NCI-H2107 treated with DMSO at 0.1 percent for 48 hours (cell line): Measurements from ENCODE around the gene CREB3.

ENCODE experiments used
- DNase-seq: peaks from one replicate; lab custom pipeline; 2025; ENCODE audit not compliant: unreplicated experiment; lab: John Stamatoyannopoulos, UW

CREB3 gene

DNA sequence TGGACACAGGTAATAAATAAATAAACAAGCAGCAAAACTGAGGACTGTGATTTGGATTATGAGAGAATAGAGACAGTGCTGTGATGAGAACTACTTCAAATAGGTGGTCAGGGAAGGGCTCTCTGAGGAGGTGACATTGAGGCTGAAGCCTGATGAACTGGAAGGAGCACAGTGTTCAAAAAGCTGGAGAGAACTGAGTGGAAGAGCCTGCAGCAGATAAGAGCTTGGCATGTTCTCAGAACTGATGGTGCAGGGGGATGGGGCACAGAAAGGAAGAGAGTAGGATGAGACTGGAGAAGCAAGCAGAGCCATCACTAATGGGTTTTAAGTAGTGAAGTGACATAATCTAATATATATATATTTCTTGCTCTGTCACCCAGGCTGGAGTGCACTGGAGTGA is 31.5 kb upstream of the CREB3 start:
- DNase-seq = no peak

DNA sequence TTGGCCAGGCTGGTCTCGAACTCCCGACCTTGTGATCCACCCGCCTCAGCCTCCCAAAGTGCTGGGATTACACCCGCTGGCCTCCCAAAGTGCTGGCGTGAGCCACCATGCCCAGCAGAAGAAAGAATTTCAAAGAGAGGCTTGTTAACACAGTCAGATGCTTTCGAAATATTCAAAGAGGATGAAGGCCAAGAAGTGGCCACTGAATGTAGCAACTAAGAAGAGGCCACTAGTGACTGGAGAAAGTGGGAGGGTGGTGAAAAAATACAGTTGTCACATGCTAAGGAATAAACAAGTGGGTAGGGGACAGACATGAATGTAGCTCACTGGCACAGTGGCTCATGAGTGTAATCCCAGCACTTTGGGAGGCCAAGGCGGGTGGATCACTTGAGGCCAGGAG is 29.8 kb upstream of the CREB3 start:
- DNase-seq = no peak

DNA sequence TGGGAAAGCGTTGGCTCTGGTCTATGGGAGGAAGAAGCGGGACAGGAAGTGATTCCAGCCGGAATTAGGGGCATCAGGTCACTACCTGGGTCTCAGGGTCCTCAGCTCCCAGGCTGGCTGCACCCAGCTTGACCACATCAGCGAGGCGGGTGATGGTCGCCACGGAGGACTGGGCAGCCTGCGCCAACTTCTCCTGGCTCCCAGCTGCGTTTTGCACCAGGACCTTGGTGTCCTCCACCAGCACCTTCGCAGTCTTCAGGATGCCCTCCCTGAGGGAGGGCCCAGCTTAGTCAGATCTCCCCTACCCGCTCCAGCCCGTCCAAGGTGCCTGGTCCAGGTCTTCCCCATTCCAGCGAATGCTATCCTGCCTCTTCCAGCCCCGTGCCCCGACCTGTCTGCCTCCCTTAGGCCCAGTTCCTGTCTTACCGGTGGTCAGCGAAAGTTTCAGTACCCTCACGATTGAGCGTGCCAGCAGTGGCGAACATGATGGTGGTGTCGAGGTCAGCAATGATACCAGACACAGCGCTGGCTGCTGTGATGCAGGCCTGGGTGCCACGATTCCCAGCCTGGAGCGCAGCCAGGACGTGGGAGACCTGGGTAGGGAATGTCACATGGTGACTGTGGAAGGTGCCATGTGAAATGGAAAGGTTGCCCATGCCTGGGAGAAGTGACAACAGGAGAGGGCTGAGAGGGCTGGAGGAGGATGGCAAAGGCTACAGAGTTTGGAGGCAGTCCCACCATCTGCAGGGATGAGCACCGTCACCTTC is 28.4 kb upstream of the CREB3 start:
- no peak for DNase-seq

DNA sequence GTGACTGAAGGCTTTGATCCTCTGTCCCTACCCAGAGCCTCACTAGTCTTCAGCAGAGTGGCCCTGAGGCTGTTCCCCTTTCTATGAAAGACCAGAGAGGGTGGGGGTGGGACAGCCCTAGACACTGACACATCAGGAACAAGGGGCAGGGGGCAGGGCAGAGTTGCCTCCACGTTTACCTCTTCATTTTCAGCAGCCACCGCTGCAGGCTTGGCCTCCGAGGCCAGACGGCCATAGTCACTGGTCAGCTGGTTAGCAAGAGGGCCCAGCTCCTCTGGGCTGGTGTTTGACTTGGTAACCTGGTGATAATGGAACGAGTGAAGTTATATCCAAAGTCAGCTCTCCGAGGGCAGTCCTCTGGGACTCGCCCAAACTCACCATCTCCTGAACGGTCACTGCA is 27.1 kb upstream of the CREB3 start:
- DNase-seq = no peak

DNA sequence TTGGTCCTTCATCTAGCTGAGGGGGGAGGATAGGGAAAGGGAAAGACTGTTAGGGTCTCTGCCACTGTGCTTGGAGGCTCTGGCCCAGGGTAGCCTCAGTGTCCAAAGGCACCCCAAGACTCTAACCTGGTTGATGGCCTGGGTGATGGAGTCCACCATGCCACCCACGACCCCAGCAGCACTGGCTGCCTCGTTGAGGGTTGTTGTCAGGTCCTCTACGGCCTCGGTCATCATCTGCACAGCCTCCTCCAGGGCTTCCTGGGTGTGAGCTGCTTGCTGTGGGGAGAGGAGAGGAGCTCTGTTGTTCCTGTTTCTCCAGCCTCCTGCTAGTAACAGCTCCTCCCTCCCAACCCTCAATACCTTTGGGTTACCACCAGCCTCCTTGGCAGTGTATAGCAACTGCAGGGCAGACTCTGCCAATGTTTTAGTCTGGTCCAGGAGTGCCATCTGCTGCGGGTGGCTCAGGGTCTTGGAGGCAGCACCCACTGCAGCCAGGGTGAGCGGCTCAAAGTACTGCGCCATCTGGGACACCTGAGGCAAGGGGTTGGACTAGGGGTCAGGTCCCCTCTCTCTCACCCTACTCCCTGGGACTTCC is 26.5 kb upstream of the CREB3 start:
- no peak for DNase-seq

DNA sequence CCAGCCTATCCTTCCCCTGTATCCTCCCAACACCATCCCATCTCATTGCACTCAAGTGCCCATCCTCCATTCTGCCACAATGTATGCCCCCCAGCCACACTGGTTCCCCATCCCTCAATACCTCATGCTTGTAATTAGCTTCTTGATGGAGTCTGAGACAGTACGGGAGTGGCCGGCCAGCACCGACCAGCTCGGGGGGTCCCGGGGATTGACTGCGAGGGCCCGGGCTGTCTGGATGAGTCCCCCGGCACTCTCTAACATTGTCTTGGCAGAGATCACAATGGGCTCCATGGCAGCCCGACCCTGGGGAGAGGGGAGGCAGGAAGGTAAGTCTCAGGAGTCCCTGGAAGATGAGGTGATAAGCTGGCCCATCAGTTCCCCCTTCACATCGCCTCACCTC is 25.5 kb upstream of the CREB3 start:
- DNase-seq = no peak

DNA sequence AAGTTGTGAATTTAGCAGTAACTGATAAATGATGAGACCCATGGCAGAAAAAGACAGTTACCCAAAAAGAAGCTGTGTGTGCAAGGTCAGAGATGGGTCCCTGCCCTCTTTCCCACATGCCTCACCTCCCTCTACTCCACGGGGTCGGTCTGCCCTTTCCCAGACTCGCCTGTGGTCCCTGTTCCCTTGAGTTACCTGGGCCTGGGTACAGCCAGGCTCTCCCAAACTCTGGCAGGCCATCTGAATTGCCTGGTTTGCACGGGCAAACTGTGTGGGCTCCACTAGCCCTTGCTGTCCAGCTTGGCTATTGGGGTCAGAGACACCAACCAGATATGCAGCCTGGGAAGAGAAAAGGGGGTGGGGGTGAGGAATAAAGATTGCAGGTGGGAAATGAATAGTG is 24.3 kb upstream of the CREB3 start:
- no peak for DNase-seq

DNA sequence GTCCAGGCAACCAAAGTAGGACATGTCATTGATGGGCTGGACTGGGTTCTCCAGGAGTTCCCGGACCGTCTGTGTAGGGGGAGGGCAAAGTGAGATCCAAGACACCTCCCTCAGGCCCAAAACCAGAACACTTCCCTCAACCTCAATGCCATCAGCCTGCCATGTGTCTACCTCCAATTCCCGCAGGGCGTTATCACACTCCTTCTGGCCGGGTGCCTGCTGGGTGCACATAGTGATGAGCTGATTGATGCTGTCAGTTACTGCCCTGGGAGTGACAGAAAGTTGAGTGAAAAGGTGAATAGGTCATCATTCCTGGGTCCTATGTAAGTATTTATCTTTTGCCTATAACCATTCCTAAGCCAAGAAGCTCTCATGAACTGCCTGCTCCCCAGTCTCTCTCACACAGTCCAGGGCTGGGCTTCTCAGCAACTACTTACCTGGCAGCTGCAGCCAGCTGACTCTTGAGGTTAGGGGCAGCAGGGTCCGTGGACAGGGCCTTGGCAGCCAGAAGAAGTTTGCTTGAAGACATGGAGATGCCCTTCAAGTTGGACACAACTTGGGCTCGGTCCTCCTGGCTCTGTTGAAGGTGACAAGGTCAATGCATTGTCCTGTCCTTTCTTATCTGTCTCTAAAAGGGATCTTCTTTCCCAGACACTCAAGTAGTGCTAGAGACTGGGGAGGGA is 21.5 kb upstream of the CREB3 start:
- DNase-seq = no peak

DNA sequence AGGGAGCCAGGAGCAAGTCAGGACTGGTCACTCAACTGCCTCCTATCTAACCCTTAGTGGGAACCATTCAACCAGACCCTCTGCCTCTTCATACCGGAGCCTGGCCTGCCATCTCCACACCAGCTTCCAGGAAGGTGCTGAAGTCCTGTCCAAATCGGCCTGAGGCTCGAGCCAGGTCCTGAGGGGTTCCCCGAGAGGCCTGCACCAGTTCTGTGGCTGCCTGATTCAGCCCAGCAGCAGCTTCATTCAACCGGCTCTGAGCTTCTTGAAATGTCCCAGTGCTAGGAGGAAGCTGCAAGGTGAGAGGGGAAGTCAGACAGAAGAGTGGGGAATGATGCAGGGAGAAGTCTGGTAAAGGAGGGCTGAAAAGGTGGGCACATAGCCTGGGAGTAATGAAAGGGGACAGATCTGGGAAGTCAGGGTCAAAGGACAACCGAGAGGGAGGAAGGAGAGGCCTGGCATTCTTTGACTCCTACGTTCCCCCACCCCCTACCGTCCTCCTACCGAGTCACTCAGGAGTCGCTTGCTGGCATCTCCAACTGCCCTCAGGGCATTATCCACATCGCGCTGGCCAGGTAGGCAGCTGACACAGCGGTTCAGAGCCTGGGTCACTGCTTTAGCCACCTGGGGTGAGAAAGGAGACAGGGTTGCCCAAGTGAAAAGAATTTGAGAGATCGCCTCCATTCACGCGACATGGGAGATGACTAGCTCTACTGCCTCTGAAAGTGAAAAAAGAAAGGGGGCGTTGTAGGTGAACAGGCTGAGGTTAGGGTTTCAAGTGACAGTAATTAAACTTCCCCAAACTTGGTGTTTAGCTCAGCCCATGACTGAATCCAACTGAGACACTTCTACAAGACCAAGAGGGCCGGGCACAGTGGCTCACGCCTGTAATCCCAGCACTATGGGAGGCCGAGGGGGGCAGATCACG is 20.7 kb upstream of the CREB3 start:
- no peak for DNase-seq

DNA sequence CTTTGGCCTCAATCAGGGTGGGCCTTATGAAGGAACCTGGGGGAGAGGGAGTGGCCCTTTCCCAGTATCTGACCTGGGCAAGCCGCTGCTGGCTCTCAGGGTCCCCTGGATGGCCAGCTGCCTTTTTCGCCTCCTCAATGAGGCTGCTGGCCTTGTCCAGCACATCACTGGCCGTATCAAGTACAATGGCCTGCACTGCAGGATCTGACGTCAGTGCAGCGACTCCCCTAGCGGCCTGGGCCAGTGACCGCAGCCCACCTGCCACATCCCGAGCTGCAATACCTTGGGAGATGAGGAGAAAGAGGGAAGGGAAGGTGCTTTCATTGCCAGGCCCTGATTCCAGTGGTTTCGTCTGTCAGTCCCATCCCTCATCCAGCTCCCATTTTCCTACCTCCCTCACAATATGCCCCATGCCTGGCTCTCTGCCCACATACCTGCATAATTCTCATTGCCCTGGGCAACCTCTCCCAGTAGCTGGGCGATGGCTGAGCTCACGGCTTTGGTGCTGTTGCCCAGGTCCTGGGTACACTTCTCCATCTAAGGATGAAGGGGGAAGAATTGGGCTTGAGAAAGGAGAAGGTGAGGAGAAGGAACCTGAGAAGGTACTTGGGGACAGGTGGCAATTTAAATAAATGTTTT is 19.6 kb upstream of the CREB3 start:
- no peak for DNase-seq

DNA sequence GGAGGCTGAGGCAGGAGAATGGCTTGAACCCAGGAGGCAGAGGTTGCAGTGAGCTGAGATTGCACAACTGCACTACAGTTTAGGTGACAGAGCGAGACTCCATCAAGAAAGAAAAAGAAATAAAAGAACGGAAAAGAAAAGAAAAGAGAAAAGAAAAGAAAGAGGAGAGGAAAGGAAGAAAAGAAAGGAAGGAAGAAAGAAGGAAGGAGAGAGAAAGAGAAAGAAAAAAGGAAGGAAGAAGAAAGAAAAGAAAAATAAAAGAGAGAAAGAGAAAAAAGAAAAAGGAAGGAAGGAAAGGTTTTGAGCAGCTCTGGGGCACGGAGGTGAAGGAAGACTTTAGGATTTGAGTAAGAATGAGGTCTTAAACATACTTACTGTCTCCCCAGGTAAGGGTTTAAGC is 18.9 kb upstream of the CREB3 start:
- no peak for DNase-seq

DNA sequence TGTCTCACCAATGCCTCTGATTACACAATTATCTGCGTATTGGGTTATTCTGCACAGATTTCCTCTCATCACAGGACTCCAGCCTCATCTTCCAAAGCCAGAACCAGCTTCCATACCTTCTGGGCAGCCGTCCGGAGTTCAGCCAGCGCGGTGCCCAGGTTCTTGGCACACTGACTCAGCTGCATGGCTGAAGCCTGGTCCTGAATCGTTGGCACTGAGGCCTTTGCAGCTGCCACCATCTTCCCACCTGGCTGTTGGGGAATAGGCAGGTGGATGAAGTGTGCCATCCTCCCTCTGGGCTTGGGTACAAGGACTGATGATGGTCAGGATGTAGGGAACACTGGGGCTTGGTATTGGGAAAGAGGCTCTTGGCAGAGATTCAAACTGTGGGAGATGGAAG is 18.3 kb upstream of the CREB3 start:
- no peak for DNase-seq

DNA sequence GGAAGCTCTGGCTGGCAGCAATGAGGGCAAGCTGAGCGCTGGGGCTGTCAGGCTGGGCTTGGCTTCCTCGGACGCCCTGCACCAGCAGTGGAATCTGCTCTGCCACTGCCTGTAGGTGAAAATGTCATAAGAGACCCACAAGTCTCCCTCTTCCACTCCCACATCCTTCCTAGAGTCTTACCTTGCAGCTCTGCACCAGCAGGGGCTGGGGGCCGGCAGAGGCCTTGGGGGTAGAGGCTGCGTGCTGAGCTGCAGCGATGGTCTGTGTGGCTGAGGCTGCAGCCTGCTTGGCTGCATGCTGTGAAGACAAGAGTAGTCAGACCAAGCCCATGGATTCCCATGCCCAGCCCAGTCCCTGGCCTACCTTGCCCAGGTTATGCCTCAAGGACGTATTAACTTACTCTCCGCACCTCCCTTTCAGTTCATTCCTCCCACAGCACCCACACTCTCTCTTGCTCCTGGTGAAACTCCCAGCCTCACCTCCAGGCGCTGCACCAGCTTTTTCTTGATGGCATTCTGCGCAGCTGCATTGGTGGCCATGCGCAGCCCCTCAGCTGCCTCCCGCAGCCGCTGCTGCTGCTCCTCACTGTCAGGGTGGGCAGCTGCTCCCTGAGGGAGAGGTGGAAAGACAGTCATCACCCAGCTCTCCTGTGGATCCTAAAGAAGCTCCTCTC is 17.8 kb upstream of the CREB3 start:
- DNase-seq = no peak

DNA sequence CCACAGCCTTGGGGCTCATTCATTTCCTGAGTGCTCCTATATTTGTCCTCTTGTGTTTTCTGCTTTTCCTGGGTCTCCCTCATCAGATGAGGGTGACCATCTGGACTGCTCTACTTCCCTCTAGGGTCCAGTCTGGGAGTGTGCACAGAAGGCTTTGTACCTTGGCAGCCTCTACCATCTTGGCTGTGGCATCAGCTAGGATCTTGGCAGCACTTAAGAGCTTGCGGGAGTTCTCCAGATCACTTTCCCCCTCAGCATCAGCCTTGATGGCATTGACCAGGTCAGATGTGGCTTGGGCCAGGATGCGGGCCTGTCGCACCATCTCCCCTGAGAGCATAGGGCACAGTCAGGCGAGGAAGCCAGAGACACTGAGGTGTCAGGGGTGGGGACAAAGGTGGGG is 16.2 kb upstream of the CREB3 start:
- no peak for DNase-seq

DNA sequence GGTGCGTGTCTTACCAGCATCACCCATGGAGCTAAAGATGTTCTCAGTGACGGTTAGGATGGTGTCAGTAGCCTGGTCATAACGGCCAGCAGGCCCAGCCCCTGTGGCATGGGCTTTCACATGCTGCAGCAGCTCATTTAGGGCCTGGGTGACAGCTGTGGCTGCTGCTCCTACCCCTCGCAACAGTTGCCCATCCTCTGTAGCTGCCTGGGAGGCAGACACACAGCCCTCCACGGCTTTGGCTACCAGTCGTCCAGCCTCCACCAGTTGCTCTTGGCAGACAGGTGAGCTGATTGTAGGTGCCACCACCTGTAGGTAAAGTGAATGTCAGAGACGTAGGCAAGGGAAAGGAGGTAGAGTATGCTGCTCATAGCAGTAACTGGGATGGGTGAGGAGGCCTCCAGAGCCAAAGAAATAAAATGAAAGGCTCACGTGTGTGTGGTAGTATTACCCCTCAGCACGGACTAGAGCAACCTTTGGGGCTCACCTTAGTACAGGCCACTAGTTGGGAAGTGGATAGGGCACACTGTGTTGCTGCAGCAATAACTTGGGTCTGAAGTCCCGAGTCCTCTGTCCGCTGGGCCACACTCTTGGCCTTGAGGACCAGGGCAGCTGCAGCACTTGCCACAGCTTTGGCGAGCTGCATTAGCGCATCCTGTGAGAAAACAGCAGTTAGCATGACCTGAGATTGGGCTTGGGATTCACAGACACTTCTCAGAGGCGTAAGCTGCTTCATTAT is 15.2 kb upstream of the CREB3 start:
- no peak for DNase-seq

DNA sequence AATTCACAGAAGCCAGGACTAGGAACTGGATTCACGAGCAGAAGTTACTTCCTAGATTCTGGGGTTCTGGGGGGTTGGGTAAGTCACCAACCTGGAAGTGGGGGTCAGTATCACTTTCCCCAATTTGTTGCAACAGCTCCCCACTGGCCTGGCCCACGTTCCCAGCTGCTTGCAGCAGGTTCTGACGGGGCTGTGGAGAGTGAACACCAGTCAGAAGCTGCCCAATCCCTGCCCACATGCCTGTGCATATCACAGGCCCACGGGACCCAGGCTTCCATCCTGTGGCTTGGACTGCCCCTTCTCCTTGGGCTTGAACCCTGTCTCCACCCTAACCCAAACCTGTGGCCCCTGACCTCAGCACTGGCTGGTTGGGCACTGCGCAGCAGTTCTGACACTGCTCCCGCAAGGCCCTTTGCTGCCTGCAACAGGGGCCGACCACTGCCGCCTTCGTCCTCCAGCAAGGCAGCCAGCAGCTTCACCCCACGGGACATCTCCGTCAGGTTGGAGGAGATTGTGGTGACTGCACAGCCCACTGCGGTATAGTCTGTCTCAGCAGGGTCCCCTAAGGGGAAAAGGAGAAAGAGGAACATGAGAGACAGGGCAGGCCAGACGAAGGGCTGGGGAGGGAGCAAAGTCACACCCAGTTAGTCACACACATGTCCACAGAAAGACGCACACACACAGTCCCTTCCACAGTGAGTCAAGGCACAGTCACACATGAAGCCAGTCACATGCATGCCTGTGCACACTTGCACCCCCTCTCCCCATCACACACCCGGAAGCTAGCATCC is 13.6 kb upstream of the CREB3 start:
- no peak for DNase-seq

DNA sequence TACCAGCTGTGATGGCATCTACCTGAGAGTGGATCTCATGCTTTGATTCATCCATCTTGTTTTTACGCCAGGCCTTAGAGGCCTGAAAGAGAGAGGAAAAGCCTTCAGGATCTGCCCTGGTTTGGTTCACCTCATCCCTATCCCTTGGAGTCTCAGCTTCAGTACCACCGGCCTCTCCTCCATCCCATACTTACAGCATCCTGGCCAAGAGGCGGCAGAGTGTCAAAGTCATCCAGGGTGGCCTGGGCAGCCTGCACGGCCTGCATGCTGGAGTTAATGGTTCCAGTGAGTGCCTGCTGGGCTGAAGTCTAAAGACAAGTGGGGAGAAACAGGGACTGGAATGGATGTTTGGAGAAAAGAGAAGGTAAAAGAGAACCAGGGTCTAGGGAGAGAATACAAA is 12.9 kb upstream of the CREB3 start:
- no peak for DNase-seq

DNA sequence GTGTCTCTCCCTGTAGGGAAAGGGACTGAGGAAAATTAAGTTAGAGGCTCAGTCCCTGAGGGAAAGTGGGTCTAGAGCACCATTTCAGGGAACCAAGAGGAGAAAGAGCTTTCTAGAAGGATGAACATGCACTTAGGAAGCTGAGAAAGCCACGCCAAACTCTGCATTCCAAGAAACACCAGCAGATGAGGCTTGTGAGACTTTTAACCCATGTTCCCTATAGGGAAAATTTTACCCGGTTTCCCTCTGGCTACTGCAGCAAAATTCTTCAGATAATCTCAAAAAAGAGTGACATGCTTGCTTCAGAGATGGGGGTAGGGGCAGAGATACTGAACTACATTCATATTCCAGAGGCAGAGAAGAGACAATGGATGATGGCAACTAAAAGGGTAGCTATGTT is 9.0 kb upstream of the CREB3 start:
- DNase-seq = no peak

DNA sequence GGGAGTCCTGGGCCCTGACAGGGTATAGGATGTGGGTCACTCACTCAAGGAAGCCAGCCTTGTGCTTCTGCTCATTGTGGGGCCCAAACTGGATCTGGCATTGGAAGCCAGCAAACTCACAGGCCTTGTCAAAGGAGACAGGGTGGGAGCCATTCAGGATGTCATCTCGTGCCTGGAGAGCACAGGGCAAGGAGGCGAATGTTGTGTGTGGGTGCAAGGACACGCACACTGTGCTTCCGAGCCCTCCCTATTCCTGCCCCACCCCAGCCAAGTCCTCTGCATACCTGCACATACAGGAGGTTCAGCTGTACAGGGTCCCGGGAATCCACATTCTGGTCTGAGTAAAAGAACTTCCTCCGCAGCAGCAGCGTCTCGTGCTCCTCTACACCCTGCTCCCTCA is 8.6 kb upstream of the CREB3 start:
- no peak for DNase-seq
